DLD1 (cell line): ENCODE results near the gene ZNF425.
"Not testable (repeated sequence)": the region's sequence is repeated elsewhere in the genome, so short reads cannot be mapped to it uniquely, and the experiment has no call there.

Experiments
- in situ Hi-C: cut with HindIII; loops from 2 replicates; pipeline ENCODE4 v1.10.0; 2017; ENCODE audit warnings: low sequenced_read_pairs

ZNF425 gene

DNA sequence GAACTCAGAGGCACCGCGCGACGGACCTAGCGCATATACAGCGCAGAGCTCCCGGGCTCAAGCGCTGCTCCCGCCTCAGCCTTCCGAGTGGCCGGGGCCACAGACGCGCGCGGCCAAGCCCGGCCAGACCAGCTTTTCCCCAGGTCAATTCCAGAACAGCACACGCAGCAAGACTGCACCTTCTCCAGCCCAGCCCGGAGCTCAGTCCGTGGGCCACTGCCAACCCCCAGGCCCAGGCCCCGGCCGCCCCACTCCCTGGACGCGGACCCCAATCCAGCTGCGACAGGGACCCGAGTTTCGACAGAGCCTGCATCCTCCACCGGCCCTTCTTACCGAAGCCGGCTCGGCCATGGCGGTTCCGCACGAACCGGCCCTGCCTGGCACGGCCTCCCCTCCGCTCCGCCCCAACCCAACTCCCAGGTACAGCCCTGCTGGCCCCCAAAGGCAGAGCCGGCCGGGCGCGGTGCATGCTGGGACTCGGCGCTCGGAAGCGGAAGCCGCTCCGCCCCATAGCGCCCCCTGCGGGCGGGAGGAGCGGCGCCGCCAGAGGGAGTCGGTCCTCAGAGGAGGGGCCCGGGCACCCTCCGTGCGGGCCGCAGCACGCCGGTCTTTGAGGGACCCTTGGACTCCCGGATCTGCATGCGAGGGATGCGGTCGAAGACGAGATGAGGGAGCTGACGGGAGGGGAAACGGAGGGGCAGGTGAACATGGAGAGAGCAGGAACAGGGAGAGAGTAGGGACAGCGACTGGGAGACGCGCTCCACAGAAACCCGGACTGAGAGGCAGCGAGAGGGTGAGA, at the start of gene ZNF425:
ZNF425 (minus strand) TSS at position 462 of the 799 bp plus-strand sequence; CDS start at position 351, 111 bp downstream.
- in situ Hi-C loops, result no loop called here

GRCh38 chr7:149175150-149175549, 49.0 kb upstream of the ZNF425 start:
- in situ Hi-C loops, result no loop called here

- in situ Hi-C loops, result no loop called here
Observed at GRCh38 chr7:149172534-149172920, 46.4 kb upstream of the ZNF425 start.

DNA sequence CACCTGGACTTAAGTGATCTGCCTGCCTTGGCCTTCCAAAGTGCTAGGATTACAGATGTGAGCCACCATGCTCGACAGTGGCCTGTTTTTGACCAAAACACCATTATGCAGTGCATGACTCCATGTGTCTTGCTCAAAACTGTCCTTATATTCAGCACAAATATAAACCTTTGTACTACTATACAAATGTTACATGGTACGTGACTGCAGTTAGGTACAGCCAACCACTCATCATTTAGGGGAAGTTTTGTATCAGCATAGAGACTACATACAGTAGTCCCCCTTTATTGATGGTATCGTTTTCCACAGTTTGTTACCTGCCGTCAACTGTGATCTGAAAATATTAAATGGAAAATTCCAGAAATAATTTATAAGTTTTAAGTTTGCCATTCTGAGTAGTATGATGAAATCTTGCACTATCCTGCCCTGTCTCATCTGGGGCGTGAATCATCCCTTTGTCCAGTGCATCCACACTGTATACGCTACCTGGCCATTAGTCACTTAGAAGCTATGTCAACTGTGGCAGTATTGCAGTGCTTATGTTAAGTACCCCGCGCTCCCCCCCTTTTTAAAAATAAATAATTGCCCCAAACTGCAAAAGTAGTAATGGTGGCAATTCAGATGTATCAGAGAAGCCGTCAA, 45.9 kb upstream of the ZNF425 start:
- in situ Hi-C loops, result no loop called here

GRCh38 chr7:149166630-149167352, 40.7 kb upstream of the ZNF425 start:
- in situ Hi-C loops, result no loop called here

GRCh38 chr7:149166142-149166541, 40.0 kb upstream of the ZNF425 start:
- in situ Hi-C loops, result no loop called here

DNA sequence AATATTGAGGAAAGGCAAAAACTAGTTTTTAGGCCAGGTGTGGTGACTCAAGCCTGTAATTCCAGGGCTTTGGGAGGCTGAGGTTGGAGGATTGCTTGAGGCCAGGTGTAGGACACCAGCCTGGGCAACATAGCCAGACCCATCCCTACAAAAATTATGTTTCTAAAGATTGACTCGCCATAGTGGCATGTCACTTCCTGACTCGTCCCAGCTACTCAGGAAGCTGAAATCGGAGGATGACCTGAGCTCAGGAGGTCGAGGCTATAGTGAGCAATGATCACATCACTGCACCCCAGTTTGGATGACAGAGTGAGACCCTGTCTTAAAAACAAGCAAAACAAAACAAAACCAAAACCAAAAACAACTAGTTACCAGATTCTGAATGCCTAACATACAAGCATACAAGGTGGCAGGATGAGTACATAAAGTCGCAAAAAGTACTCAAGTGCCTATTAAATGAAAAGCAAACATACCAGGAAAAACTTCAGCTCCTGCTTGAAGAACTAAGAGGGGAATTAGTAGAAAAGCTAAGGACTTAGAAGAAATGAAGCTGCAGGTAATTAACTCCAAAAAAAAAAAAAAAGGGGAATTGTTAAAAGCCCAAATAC, 35.2 kb upstream of the ZNF425 start:
- in situ Hi-C loops, result no loop called here

- in situ Hi-C loops, result no loop called here
Observed at GRCh38 chr7:149156898-149157297, 30.8 kb upstream of the ZNF425 start.

DNA sequence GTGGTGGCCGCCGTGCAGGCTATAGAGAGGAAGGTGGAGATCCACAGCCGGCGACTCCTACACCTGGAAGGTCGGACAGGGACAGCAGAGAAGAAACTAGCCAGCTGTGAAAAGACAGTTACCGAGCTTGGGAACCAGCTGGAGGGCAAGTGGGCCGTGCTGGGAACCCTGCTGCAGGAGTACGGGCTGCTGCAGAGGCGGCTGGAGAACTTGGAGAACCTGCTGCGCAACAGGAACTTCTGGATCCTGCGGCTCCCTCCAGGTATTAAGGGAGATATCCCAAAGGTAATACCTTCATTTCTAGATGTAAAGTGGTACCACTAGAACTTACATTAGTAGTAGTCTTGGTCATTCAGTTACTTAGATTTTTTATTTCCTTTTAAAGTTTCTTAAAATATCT, 27.9 kb upstream of the ZNF425 start:
- in situ Hi-C loops, result no loop called here

DNA sequence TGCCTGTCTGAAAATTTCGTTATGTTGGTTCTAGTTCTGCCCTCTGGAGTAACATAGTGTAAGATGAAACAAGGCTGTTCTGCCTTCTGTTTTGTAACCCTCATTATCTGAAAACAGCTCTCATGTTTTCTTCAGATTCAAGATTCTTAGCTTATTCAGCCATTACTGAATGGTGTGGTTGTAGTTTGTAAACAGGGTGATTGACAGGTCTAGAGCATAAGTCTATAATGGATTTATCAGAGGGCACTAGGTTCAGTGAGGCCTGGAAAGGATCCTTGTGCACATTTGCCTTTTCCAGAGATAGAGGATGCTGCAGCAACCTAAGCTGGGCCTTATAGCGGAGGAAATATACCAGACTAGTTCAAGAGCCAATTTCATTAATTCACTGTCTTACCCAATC, 27.2 kb upstream of the ZNF425 start:
- in situ Hi-C loops, result no loop called here

GRCh38 chr7:149150981-149151380, 24.9 kb upstream of the ZNF425 start:
- in situ Hi-C loops, result no loop called here

DNA sequence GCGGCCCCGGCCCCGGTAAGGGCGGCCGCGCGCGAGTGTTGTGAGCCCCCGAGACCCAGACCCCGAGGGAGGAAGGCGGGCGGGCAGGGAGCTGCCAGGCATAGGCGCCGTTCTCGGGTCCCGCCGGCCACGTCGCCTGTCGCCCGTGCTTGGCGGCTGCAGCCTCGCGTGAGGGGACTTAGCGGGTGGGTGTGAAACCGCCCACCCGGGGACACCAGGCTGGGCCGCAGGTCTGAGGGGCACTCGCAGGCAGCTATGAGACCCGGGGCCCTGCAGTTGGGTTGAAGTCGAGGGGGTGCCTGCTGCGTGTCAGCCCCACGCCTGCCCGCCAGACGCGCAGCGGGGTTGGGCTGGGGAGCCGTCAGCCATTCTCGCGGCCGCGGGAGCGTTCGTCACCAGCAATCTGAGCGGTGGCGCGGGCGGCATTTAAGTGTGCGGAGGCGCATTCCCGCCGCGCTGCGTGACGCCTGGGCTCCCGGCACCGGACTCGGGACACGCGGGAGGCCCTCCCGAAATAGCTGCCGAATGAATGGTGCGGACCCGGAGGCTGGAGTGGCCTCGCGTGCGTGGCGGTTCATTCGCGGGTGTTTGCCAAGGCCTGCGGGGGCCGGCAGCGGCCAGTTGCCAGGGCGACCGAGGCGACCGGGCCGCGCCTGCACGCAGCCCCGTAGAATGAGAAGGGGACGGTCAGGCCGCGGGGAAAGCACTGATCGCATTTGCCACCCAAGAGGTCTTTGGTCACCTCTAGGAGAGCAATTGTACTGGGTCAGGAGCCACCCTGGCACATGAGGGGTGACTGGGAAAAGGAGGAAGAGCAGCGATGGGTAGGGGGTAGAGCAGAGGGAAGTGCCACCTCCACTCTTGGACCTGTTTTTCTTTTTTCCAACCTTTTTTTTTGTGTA, 21.9 kb upstream of the ZNF425 start:
- in situ Hi-C loops, result no loop called here

DNA sequence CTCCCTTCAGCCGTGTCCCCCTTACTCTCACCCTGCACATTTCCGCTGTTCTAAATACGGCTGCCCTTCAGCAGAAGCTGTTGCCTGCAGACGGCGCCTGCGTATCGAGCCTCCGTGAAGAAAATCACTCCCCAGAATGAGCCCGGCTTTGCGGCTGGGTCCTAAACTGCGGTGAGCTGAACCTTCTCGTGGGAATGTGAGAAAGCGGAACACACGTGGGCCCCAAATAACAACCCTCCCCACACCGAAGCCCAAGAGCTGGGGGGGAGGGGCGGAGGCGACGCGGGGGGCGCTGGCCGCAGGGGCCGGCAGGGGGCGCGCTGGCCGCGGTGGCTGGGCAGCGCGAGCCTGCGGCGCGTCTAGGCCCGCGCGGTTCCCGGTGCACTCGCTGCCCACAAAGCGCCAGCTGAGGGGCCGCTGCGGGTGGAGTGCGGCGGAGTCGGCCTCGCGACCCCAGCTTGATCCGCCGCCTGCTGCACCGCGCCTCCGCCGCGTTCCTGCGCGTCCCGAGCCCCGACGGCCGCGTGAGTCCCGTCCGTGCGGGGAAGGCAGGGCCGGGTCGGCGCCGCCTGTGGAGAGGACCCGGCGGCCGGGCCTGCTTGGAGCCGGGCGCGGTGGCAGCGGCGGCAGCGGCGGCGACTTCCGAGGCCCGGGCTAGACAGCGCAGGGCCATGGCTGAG, 21.1 kb upstream of the ZNF425 start, which contains the start of gene ZNF398:
ZNF398 (plus strand) TSS at position 382 of the 680 bp plus-strand sequence; CDS start at position 672, 290 bp downstream.
- in situ Hi-C loops, result no loop called here

DNA sequence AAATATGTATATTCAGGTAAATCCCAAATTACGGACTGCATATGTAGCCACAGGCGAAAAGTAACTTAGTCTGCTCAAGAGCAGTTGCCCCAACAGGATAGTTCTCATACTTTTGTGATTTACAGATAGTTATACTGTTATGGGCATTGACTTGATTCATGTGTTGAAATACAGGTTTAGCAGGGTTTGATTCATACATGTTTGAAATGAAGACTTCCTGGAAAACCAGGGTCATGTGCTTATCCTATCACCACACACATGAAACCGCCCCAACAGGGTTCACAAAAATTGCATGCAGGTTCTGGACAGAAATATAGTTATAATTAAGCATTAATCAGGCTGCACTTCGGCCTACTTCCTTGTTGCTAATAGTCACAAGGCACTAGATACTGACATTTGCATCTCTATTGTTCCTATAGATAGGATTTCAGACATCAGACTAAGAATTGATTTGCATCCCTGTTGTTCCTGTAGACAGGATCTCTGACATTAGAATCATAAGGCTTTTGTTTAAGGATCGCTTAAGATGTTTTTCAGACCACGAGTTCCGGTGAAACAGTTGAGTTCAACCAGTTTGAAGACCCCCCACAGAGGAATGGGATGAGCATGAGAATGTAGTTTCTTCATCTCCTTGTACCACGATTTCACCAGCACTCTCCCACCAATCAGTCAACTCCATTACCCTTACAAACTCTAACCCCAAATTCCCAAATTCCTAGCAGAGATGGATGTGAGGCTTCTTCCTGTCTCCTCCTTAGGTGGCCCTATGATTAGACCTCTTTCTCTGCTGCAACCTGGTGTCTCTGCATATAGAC, 19.1 kb upstream of the ZNF425 start:
- in situ Hi-C loops, result no loop called here

DNA sequence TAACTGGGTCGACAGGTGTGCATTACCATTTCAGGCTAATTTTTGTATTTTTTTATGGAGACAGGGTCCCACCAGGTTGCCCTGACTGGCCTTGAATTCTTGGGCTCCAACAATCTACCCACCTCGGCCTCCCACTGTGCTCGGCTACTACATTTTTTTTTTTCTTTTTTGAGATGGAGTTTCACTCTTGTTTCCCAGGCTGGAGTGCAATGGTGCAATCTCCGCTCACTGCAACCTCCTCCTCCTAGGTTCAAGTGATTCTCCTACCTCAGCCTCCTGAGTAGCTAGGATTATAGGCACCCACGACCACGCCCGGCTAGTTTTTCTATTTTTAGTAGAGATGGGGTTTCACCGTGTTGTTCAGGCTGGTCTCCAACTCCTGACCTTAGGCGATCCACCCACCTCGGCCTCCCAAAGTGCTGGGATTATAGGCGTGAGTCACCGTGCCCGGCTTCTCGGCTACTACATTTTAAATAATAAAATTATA, 18.4 kb upstream of the ZNF425 start:
- in situ Hi-C loops, result not testable (repeated sequence)

GRCh38 chr7:149141893-149142292, 15.8 kb upstream of the ZNF425 start:
- in situ Hi-C loops, result no loop called here

- in situ Hi-C loops, result no loop called here
Observed at GRCh38 chr7:149140831-149141230, 14.7 kb upstream of the ZNF425 start.

- in situ Hi-C loops, result no loop called here
Observed at GRCh38 chr7:149136118-149136517, 10.0 kb upstream of the ZNF425 start.
